Stomach (tissue), 9 donors: ENCODE data around the gene CDH23. TPM values are rescaled to one million over a fixed set of nuclear protein-coding genes. Genes with fewer than 3 reads are reported as not detected.

Experiments
- DNase-seq, 2 donors: peaks; one replicate each; pipeline versions ENCODE4 v3.0.0 to v3.0.0-alpha.2; 2013 to 2019
- H3K27ac ChIP-seq, 5 donors: fragments of 200-600 bp in 4 of 5; sonication (generic) in 4 of 5; one replicate each; pipeline ENCODE4 v1.5.1; 2013 to 2019; ENCODE audit warnings: mild to moderate bottlenecking in 1 of 5, moderate library complexity in 1 of 5
- H3K27me3 ChIP-seq, 3 donors: fragments of 200-600 bp; sonication (generic); one replicate each; pipeline ENCODE4 v1.5.1; 2017 to 2019; ENCODE audit warnings: mixed run types in 1 of 3
- H3K36me3 ChIP-seq, 4 donors: fragments of 200-600 bp; sonication (generic); 1 replicate in 3 of 4; 2 replicates in 1 of 4; pipeline ENCODE4 v1.5.1; 2016 to 2019
- H3K4me1 ChIP-seq, 4 donors: fragments of 200-600 bp; sonication (generic); one replicate each; pipeline ENCODE4 v1.5.1; 2016 to 2019
- H3K4me3 ChIP-seq, 4 donors: fragments of 200-600 bp; sonication (generic) in 3 of 4; one replicate each; pipeline ENCODE4 v1.5.1; 2016 to 2019; ENCODE audit warnings: mild to moderate bottlenecking in 1 of 4
- H3K9me3 ChIP-seq, 4 donors: fragments of 200-600 bp; sonication (generic); one replicate each; pipeline ENCODE4 v1.5.1; 2016 to 2019
- CTCF ChIP-seq, 7 experiments: fragments of 450-650 bp in 4 of 7; fragments of 200-600 bp in 3 of 7; sonication (generic) in 3 of 7; IDR thresholded peaks; one replicate each; pipeline ENCODE4 v1.5.1; 2016 to 2019; ENCODE audit warnings: antibody characterized with exemption in 7 of 7, control low read depth in 2 of 7, mild to moderate bottlenecking in 1 of 7
- EP300 ChIP-seq: sonication (generic); formaldehyde crosslinking; IDR thresholded peaks from one replicate; pipeline ENCODE4 v1.6.1; 2017; ENCODE audit warnings: antibody characterized with exemption
- POLR2A ChIP-seq, 4 donors: fragments of 450-650 bp; IDR thresholded peaks; one replicate each; pipeline ENCODE4 v1.6.1; 2016; ENCODE audit warnings: antibody characterized with exemption in 4 of 4, control low read depth in 2 of 4, mild to moderate bottlenecking in 1 of 4, moderate library complexity in 1 of 4
- POLR2AphosphoS5 ChIP-seq, 3 donors: sonication (generic); formaldehyde crosslinking; IDR thresholded peaks; one replicate each; pipeline ENCODE4 v1.6.1; 2016; ENCODE audit warnings: antibody characterized with exemption in 3 of 3
- WGBS, 5 donors: extraction: QIAGEN DNeasy Blood & Tissue Kit in 3 of 5; methylation state at CpG; one replicate each; pipeline versions ENCODE4 v1.1.5 to v1.1.7; 2013 to 2018; 5-methylcytosine and 5-hydroxymethylcytosine counted together
- intact Hi-C: fragments of 100-400 bp; cut with DNase I; formaldehyde crosslinking; loops from one replicate; pipeline ENCODE4 v1.15.1; 2023; ENCODE audit warnings: low total_unique reads
- polyA plus RNA-seq, 3 donors: library from polyadenylated mRNA; stranded (reverse); fragments of 200-250 nt; gene quantifications; one replicate each; pipeline ENCODE4 v1.2.3, GENCODE V29; 2013
- total RNA-seq, 5 donors: library from RNA; depleted of rRNA; stranded (reverse); fragments of >200 nt; gene quantifications; one replicate each; pipeline versions ENCODE4 v1.1.0 to v1.2.3, GENCODE V29; 2014 to 2016
- donor health status: healthy with polysubstance abuse.
- donor health status: Bipolar disorder and iron deficiency.
- donor health status: healthy.

CDH23 gene
- total and polyA plus RNA-seq, 8 donors, result 0.31 to 8.2 (median 2.2) TPM

DNA sequence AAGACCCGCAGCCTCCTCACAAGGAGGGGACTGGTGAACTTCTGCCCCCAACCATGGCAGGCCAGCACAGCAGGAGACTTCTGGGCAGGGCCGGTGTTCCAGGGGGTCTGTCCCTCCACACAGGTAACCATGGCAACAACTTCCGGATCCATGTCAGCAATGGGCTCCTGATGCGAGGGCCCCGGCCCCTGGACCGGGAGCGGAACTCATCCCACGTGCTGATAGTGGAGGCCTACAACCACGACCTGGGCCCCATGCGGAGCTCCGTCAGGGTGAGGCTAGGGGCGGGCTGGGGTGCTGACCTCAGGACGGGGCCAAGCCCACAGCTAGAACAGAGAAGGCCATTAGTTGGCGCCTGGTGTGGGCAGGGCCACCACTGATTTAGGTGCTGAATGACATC is 328.5 kb downstream of the CDH23 start:
- H3K36me3 ChIP-seq, result no peaks in the 10 kb centered on the region
- H3K27me3 ChIP-seq, result no peaks in the 10 kb centered on the region
- TF ChIP-seq CTCF (IDR thresholded peaks at IDR 0.05) (no peak), POLR2AphosphoS5 (IDR thresholded peaks at IDR 0.05) (no peak), POLR2A (IDR thresholded peaks at IDR 0.05) (no peak), EP300 (no peak)
- H3K4me1 ChIP-seq, result peaks cover 39 to 48% (median 44%) of the 10 kb centered on the region in 4 donors
- WGBS, 5 donors, result 89 to 100% (median 93%) methylated on average over 3 to 14 of the region's 14 CpGs
- no peak overlapping the region for H3K4me3 ChIP-seq
- no peak for DNase-seq
- no peaks in the 10 kb centered on the region for H3K9me3 ChIP-seq
- intact Hi-C loops, result no loop called here
- H3K27ac ChIP-seq, result peak overlapping the region in 2 of 5 donors; percentile 79 to 92

GRCh38 chr10:71725998-71726579 is 329.4 kb downstream of the CDH23 start:
- intact Hi-C loops, result no loop called here
- TF ChIP-seq POLR2AphosphoS5 (IDR thresholded peaks at IDR 0.05) (no peak), CTCF (IDR thresholded peaks at IDR 0.05) (peak in 1 of 7 experiments; percentile 25)
- no peaks in the 10 kb centered on the region for H3K9me3 ChIP-seq
- H3K27ac ChIP-seq, result peak overlapping the region; percentile 5 to 92 (median 79)
- peaks cover 39 to 57% (median 46%) of the 10 kb centered on the region in 4 donors for H3K4me1 ChIP-seq
- DNase-seq, result peak in 1 of 2 donors; percentile 46
- 30 to 36% (median 32%) methylated on average over 7 to 9 of the region's 9 CpGs for WGBS, 5 donors
- H3K4me3 ChIP-seq, result no peak overlapping the region
- H3K27me3 ChIP-seq, result no peaks in the 10 kb centered on the region
- no peaks in the 10 kb centered on the region for H3K36me3 ChIP-seq

DNA sequence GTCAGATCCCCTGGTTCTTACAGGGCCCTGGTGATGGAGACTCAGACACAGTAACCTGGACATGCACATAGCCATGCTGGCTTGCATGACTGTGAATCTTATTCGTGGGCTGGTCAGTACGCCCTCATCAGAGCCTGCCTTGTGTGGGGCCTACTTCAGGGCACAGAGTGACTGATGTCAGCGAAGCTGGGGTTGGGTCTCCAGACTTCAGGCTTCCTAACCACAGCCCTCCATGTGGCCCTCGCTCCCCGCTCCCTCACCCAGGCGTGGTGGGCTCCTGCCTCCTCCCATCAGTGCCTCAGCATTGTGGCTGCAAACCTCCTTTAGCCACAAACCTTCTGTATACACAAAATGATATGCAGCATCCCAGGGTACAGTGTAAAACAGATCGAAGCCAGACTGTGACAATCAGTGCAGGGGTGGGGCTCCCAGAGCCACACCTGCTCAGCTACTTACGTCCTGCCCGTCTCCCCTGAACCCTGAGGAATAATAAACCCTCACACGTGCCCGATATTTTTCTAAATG is 329.9 kb downstream of the CDH23 start:
- H3K36me3 ChIP-seq, result no peaks in the 10 kb centered on the region
- no peak for DNase-seq
- H3K27ac ChIP-seq, result peak overlapping the region; percentile 16 to 92 (median 79)
- H3K4me3 ChIP-seq, result no peak overlapping the region
- TF ChIP-seq EP300 (no peak), CTCF (IDR thresholded peaks at IDR 0.05) (no peak), POLR2A (IDR thresholded peaks at IDR 0.05) (no peak), POLR2AphosphoS5 (IDR thresholded peaks at IDR 0.05) (no peak)
- intact Hi-C loops, result no loop called here
- 64 to 75% (median 73%) methylated on average over 8 to 11 of the region's 11 CpGs for WGBS, 5 donors
- peaks cover 39 to 58% (median 46%) of the 10 kb centered on the region in 4 donors for H3K4me1 ChIP-seq
- no peaks in the 10 kb centered on the region for H3K9me3 ChIP-seq
- no peaks in the 10 kb centered on the region for H3K27me3 ChIP-seq

DNA sequence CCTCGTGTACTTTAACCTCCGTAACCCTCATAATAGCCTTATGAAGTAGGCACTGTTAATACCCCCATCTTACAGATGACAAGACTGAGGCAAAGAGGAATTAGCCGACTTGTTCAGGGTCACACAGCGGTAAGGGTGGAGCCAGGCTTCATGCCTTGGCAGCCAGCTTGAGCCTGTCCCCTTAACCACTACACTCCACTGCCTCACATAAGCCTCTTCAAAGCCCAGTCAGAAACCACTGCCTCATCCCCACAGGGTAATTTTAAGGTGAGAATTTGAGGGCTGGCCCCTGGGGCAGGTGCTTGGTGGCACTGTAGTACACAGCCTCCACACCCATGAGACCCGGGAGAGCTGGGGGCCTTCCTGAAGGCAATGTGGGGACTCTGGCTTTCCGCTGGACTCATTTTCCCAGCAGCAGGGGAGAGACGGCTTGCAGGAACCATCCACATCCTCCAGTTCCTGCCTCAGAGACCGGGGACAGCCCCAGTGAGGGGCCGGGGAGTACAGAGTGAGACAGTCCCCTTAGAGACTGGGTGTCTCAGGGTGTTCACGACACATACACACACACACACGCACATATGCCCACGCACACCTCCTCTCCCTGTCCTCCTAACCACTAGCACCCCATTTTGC is 330.5 kb downstream of the CDH23 start:
- intact Hi-C loops, result no loop called here
- peak in 1 of 2 donors; percentile 44 for DNase-seq
- Histone ChIP-seq H3K9me3 (no peaks in the 10 kb centered on the region), H3K36me3 (no peaks in the 10 kb centered on the region), H3K27ac (peak overlapping the region; percentile 72 to 92 (median 79)), H3K27me3 (no peaks in the 10 kb centered on the region), H3K4me1 (peaks cover 39 to 58% (median 46%) of the 10 kb centered on the region in 4 donors), H3K4me3 (no peak overlapping the region)
- 57 to 70% (median 67%) methylated on average over 11 to 12 of the region's 12 CpGs for WGBS, 5 donors
- TF ChIP-seq POLR2A (IDR thresholded peaks at IDR 0.05), result no peak
- no peak for TF ChIP-seq POLR2AphosphoS5 (IDR thresholded peaks at IDR 0.05)
- no peak for TF ChIP-seq CTCF (IDR thresholded peaks at IDR 0.05)
- no peak for TF ChIP-seq EP300
